Adrenal gland (tissue), 5 donors: ENCODE data around the gene GHDC.

Experiments
- POLR2A ChIP-seq, 2 donors: fragments of 450-650 bp; IDR thresholded peaks; one replicate each; pipeline ENCODE4 v1.6.1; 2017; ENCODE audit warnings: antibody characterized with exemption in 2 of 2, mild to moderate bottlenecking in 2 of 2, moderate library complexity in 1 of 2
- TF ChIP-seq, protein P1 (sequence below), 6 experiments: fragments of 450-650 bp in 4 of 6; fragments of 200-600 bp in 2 of 6; sonication (generic) in 1 of 6; IDR thresholded peaks; 1 replicate in 5 of 6; 2 replicates in 1 of 6; pipeline versions ENCODE4 v1.5.1 to v1.8.0; 2016 to 2021; ENCODE audit warnings: antibody characterized with exemption in 6 of 6, mild to moderate bottlenecking in 2 of 6, moderate library complexity in 1 of 6
- donor health status: DM: no; HTN: no; CAD: no.

DNA sequence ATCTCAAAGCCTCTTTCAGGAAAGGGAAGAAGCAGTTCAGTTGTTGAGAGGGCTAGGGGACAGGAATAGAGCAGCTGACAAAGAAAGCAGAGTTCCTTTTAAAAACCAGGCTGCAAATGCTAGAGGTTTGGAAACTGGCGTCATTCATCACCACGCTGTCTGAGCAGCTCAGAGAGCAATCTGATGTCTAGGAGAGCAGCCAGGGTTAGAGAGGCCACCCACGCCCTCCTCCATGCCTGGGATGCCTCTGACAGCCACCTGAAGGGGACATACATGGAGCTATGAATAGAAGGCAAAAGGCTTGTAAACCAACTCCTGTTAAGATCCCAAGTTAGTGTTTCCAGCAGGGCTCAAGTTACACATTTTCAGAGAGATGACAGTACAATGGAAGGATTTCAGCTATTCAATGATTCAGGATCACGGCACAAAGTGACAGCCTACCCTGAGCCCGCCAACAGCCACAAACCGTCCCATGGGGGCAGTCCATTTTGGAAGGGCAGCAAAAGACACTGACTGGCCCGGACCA, 51.9 kb downstream of the GHDC start:
- TF ChIP-seq, protein P1, sequence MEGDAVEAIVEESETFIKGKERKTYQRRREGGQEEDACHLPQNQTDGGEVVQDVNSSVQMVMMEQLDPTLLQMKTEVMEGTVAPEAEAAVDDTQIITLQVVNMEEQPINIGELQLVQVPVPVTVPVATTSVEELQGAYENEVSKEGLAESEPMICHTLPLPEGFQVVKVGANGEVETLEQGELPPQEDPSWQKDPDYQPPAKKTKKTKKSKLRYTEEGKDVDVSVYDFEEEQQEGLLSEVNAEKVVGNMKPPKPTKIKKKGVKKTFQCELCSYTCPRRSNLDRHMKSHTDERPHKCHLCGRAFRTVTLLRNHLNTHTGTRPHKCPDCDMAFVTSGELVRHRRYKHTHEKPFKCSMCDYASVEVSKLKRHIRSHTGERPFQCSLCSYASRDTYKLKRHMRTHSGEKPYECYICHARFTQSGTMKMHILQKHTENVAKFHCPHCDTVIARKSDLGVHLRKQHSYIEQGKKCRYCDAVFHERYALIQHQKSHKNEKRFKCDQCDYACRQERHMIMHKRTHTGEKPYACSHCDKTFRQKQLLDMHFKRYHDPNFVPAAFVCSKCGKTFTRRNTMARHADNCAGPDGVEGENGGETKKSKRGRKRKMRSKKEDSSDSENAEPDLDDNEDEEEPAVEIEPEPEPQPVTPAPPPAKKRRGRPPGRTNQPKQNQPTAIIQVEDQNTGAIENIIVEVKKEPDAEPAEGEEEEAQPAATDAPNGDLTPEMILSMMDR (IDR thresholded peaks at IDR 0.05) = no peak
- TF ChIP-seq POLR2A (IDR thresholded peaks at IDR 0.05) = no peak
